ENCODE data around the gene POPDC3.

POPDC3 gene

GRCh38 chr6:105207524-105208269 is 27.9 kb upstream of the POPDC3 start:
- H3K36me3 Mint-ChIP-seq (ENCODE audit: low read depth), result no peaks in the 10 kb centered on the region
- H3K4me1 Mint-ChIP-seq (ENCODE audit: low read depth), result no peaks in the 10 kb centered on the region
- peaks cover 2% of the 10 kb centered on the region for H3K27me3 Mint-ChIP-seq

DNA sequence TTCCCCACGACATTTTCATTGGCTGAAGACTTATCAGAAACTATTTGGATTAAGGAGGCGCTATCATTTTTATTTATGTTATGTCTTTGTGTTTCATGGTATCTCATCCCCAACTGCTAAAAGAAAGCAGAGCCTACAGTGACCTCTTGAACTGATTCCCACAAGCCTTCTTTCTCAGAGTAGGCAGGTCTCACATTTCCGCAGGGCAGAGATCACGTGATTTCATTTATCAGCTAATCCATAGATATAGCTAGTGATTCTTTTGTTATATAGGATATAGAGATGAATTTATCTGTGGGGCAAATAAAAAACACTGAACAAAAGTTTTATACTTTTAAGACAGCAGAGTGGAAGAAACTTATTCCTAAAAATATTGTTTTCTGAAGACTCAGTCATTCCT is 25.0 kb upstream of the POPDC3 start:
- H3K4me1 Mint-ChIP-seq (ENCODE audit: low read depth), result no peaks in the 10 kb centered on the region
- H3K27me3 Mint-ChIP-seq, result peaks cover 3% of the 10 kb centered on the region
- H3K4me3 Mint-ChIP-seq, result no peak overlapping the region
- H3K27ac Mint-ChIP-seq, result no peak overlapping the region
- no peaks in the 10 kb centered on the region for H3K36me3 Mint-ChIP-seq (ENCODE audit: low read depth)
- no peaks in the 10 kb centered on the region for H3K9me3 Mint-ChIP-seq
- intact Hi-C loops (cut with micrococcal nuclease), result no loop called here

More at GRCh38 chr6:105207524-105208269, 27.9 kb upstream of the POPDC3 start:
- intact Hi-C loops (cut with micrococcal nuclease), result no loop called here
- Mint-ChIP-seq H3K9me3 (no peaks in the 10 kb centered on the region), H3K4me3 (no peak overlapping the region), H3K27ac (no peak overlapping the region)

- Mint-ChIP-seq H3K36me3 (ENCODE audit: low read depth) (no peaks in the 10 kb centered on the region), H3K27me3 (peaks cover 3% of the 10 kb centered on the region), H3K27ac (no peak overlapping the region), H3K4me1 (ENCODE audit: low read depth) (no peaks in the 10 kb centered on the region), H3K4me3 (no peak overlapping the region), H3K9me3 (no peaks in the 10 kb centered on the region)
- intact Hi-C loops (cut with micrococcal nuclease), result no loop called here
Measured at GRCh38 chr6:105204331-105204730, 24.5 kb upstream of the POPDC3 start.

- H3K27ac Mint-ChIP-seq, result no peak overlapping the region
- no peak overlapping the region for H3K4me3 Mint-ChIP-seq
- H3K4me1 Mint-ChIP-seq (ENCODE audit: low read depth), result no peaks in the 10 kb centered on the region
- H3K27me3 Mint-ChIP-seq, result peaks cover 3% of the 10 kb centered on the region
- no peaks in the 10 kb centered on the region for H3K9me3 Mint-ChIP-seq
- no peaks in the 10 kb centered on the region for H3K36me3 Mint-ChIP-seq (ENCODE audit: low read depth)
- intact Hi-C loops (cut with micrococcal nuclease), result no loop called here
Measured at GRCh38 chr6:105202486-105202885, 22.7 kb upstream of the POPDC3 start.

GRCh38 chr6:105200133-105200730 is 20.4 kb upstream of the POPDC3 start:
- Mint-ChIP-seq H3K36me3 (ENCODE audit: low read depth) (no peaks in the 10 kb centered on the region), H3K27ac (no peak overlapping the region), H3K9me3 (peaks cover 8% of the 10 kb centered on the region), H3K27me3 (peaks cover 4% of the 10 kb centered on the region), H3K4me3 (no peak overlapping the region), H3K4me1 (ENCODE audit: low read depth) (no peaks in the 10 kb centered on the region)
- intact Hi-C loops (cut with micrococcal nuclease), result no loop called here

DNA sequence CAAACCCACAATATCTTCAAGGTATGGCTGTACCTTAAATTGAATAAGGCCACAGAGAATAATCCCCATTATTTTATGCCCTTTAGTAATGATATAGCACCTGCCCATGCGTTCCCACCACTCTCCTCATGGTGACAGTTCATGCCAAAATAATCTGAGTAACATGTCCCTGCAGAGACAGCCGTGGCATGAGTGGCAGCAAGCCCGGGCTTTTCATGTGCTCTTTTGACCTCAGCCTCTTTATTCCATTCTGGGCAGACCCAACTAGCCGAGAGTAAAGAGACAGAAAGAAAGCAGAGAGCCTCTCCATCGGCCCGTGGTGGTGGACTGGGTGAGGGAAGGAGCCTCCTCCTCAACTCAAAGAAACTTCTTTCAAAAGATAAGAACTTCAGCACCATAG is 19.9 kb upstream of the POPDC3 start:
- no peak overlapping the region for H3K27ac Mint-ChIP-seq
- H3K4me1 Mint-ChIP-seq (ENCODE audit: low read depth), result no peaks in the 10 kb centered on the region
- H3K27me3 Mint-ChIP-seq, result peaks cover 4% of the 10 kb centered on the region
- H3K9me3 Mint-ChIP-seq, result peaks cover 8% of the 10 kb centered on the region
- no peaks in the 10 kb centered on the region for H3K36me3 Mint-ChIP-seq (ENCODE audit: low read depth)
- H3K4me3 Mint-ChIP-seq, result no peak overlapping the region
- intact Hi-C loops (cut with micrococcal nuclease), result no loop called here

- intact Hi-C loops (cut with micrococcal nuclease), result no loop called here
- Mint-ChIP-seq H3K9me3 (peaks cover 8% of the 10 kb centered on the region), H3K27me3 (peaks cover 4% of the 10 kb centered on the region), H3K36me3 (ENCODE audit: low read depth) (no peaks in the 10 kb centered on the region), H3K27ac (no peak overlapping the region), H3K4me1 (ENCODE audit: low read depth) (no peaks in the 10 kb centered on the region), H3K4me3 (no peak overlapping the region)
Measured at GRCh38 chr6:105196076-105196475, 16.3 kb upstream of the POPDC3 start.

- intact Hi-C loops (cut with micrococcal nuclease), result no loop called here
- H3K27ac Mint-ChIP-seq, result no peak overlapping the region
- no peaks in the 10 kb centered on the region for H3K36me3 Mint-ChIP-seq (ENCODE audit: low read depth)
- H3K27me3 Mint-ChIP-seq, result peaks cover 4% of the 10 kb centered on the region
- H3K9me3 Mint-ChIP-seq, result peaks cover 8% of the 10 kb centered on the region
- H3K4me3 Mint-ChIP-seq, result no peak overlapping the region
- H3K4me1 Mint-ChIP-seq (ENCODE audit: low read depth), result no peaks in the 10 kb centered on the region
Measured at GRCh38 chr6:105194591-105194990, 14.8 kb upstream of the POPDC3 start.

DNA sequence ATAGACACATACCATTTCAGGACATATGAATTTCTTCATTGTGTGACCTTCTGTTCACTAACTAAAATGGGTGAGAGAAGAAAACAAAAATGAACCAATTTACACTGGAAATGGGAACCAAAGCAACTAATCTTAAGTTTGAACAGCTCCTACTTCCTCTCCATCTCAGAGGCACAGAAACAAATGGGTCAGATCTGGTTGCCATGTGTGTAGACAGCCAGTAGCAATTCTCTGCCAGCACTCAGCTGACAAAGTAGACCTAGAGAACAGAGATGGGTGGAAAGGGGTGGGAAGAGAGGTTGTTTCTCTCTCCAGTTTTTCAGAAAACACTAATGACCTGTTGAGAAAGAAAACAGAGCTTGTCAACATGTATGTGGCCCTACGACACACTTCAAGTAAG is 14.3 kb upstream of the POPDC3 start:
- no peaks in the 10 kb centered on the region for H3K4me1 Mint-ChIP-seq (ENCODE audit: low read depth)

DNA sequence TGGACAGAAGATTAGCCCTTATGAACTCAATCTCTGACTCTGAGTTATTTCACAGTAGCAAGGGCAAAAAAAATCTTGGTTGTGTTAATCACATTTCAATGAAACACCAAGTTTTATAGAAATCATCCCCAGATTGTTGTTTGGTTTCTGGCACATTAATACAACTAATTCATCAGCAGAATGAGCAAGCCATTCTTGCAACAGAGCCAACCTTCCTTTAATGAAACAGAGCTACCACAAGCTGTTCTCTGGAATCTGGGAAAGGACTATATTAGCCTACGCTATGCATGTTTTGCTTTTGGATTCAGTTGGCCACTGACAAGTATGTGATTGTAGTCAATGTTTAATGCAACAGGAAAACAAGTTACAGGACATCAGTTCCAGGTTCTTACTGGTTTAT is 13.8 kb upstream of the POPDC3 start:
- H3K36me3 Mint-ChIP-seq (ENCODE audit: low read depth), result no peaks in the 10 kb centered on the region
- peaks cover 4% of the 10 kb centered on the region for H3K27me3 Mint-ChIP-seq
- intact Hi-C loops (cut with micrococcal nuclease), result no loop called here
- H3K4me1 Mint-ChIP-seq (ENCODE audit: low read depth), result no peaks in the 10 kb centered on the region
- H3K9me3 Mint-ChIP-seq, result peaks cover 8% of the 10 kb centered on the region
- no peak overlapping the region for H3K27ac Mint-ChIP-seq
- no peak overlapping the region for H3K4me3 Mint-ChIP-seq

More for the DNA sequence above, 14.3 kb upstream of the POPDC3 start:
- no peak overlapping the region for H3K4me3 Mint-ChIP-seq
- no peaks in the 10 kb centered on the region for H3K36me3 Mint-ChIP-seq (ENCODE audit: low read depth)
- intact Hi-C loops (cut with micrococcal nuclease), result no loop called here
- no peak overlapping the region for H3K27ac Mint-ChIP-seq
- H3K9me3 Mint-ChIP-seq, result peaks cover 8% of the 10 kb centered on the region
- peaks cover 4% of the 10 kb centered on the region for H3K27me3 Mint-ChIP-seq

GRCh38 chr6:105192707-105193465 is 13.1 kb upstream of the POPDC3 start:
- Mint-ChIP-seq H3K27ac (no peak overlapping the region), H3K4me1 (ENCODE audit: low read depth) (no peaks in the 10 kb centered on the region), H3K27me3 (peaks cover 4% of the 10 kb centered on the region), H3K4me3 (no peak overlapping the region), H3K36me3 (ENCODE audit: low read depth) (no peaks in the 10 kb centered on the region), H3K9me3 (peaks cover 8% of the 10 kb centered on the region)
- intact Hi-C loops (cut with micrococcal nuclease), result no loop called here

DNA sequence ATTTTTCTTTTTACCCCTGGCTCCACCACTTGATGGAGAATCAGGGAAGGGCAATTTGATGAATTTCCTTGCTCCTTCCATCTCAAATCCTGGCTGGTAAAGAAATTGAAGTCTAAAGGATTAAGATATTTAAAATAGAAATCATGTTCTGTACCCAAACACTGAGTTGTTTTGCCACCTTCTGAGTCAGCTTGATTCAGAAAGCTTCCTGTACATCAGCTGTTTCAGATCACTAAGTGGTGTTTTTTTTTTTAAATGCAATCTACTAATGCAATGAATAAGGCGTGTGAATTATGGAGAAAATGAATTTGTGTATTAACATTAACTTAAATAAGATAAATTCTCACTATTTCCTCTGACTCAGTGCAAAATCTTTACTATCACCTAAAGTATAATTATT is 11.5 kb upstream of the POPDC3 start:
- Mint-ChIP-seq H3K4me1 (ENCODE audit: low read depth) (no peaks in the 10 kb centered on the region), H3K27ac (no peak overlapping the region), H3K9me3 (peaks cover 3% of the 10 kb centered on the region), H3K27me3 (peaks cover 2% of the 10 kb centered on the region), H3K36me3 (ENCODE audit: low read depth) (no peaks in the 10 kb centered on the region), H3K4me3 (no peak overlapping the region)
- intact Hi-C loops (cut with micrococcal nuclease), result no loop called here

DNA sequence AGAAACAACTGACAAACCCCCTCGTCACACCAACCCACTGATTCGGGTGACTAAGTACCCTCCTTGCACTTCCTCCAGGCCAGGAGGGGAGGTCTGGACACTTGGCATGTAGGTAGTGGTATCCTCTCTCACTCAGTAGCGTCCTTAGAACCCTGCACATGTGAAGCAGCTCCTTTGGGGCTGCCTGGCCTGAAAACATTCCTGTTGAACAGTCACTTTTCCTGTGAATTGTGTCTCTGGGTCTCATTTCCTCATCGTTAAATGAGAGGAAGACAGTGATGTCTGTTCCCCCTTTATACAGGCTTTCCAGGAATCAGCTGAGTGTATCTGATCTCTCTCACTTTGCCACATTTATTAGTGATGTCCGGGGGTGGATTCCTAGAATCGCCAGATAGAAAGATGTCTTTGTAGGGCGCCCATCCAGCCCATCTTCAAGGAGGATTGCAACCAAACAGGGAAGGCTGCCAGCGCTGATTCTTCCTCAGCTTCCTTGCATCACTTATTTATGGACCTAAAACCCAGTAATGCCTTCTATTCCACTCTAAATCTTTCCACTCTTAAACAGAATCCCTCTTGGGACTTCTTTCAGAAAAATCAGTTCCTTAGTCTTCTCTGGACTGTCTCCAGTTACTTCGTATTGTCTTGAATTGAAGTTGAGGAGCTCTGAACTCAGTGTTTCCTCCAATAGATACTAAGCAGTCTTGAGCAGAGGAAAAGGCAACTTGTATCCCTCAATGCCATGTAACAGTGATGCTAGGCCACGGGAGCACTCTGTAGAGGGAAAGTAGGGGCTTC is 9.4 kb upstream of the POPDC3 start:
- Mint-ChIP-seq H3K27me3 (peaks cover 7% of the 10 kb centered on the region), H3K27ac (no peak overlapping the region), H3K36me3 (ENCODE audit: low read depth) (no peaks in the 10 kb centered on the region), H3K4me3 (no peak overlapping the region), H3K4me1 (ENCODE audit: low read depth) (no peaks in the 10 kb centered on the region), H3K9me3 (no peaks in the 10 kb centered on the region)
- intact Hi-C loops (cut with micrococcal nuclease), result no loop called here

DNA sequence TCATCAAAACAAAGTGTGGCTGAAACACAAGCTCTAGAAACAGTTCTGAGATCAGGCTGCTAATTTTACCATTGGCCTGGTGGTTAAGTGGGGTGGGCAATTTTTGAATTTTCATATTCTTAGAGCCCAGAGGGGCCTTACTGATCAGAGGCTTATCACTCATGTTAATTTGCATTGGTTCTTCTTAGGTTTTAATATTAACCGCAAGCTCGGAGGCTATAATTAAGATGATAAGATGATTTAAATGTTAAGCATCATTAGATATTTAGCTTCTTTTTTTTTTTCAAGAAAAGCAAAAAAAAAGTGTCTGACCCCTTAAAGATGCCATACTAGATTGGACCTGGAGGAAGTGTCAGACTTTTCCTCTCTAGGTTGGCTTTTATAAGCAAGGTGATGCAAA is 8.4 kb upstream of the POPDC3 start:
- Mint-ChIP-seq H3K4me1 (ENCODE audit: low read depth) (no peaks in the 10 kb centered on the region), H3K9me3 (no peaks in the 10 kb centered on the region), H3K27ac (no peak overlapping the region), H3K36me3 (ENCODE audit: low read depth) (no peaks in the 10 kb centered on the region), H3K27me3 (peaks cover 13% of the 10 kb centered on the region), H3K4me3 (no peak overlapping the region)
- intact Hi-C loops (cut with micrococcal nuclease), result no loop called here
